Astrocyte (in vitro differentiated cells and primary cell): ENCODE data around the gene FBXO31. TPM values are rescaled to one million over a fixed set of nuclear protein-coding genes. Genes with fewer than 3 reads are reported as not detected.

Experiments
- DNase-seq: peaks from one replicate; pipeline ENCODE4 v3.0.0-alpha.2; 2010; ENCODE audit warnings: low read depth
- FAIRE-seq: peaks from 2 replicates; lab custom pipeline; 2011; peaks lifted over from hg19 to GRCh38; lab: Jason Lieb, UNC
- H2AFZ ChIP-seq: 2 replicates; pipeline ENCODE4 v1.6.0; 2012; ENCODE audit warnings: low read depth, low read length, inconsistent platforms
- H3K27ac ChIP-seq: 2 replicates; pipeline ENCODE4 v1.5.1; 2011; ENCODE audit warnings: low read depth, low read length, inconsistent platforms
- H3K27me3 ChIP-seq: 2 replicates; pipeline ENCODE4 v1.6.0; 2011; ENCODE audit warnings: low read length, inconsistent platforms; ENCODE audit not compliant: insufficient read depth
- H3K36me3 ChIP-seq: 2 replicates; pipeline ENCODE4 v1.5.1; 2011; ENCODE audit warnings: low read length, inconsistent platforms; ENCODE audit not compliant: insufficient read depth
- H3K4me1 ChIP-seq: 2 replicates; pipeline ENCODE4 v1.5.1; 2011; ENCODE audit warnings: low read length, inconsistent platforms; ENCODE audit not compliant: insufficient read depth
- H3K4me2 ChIP-seq: 2 replicates; pipeline ENCODE4 v1.6.0; 2012; ENCODE audit warnings: low read length, inconsistent platforms
- H3K4me3 ChIP-seq: 2 replicates; pipeline ENCODE4 v1.5.1; 2011; ENCODE audit warnings: low read depth, mild to moderate bottlenecking, low read length, inconsistent platforms; ENCODE audit not compliant: insufficient read depth
- H3K79me2 ChIP-seq: 2 replicates; pipeline ENCODE4 v1.6.0; 2012; ENCODE audit warnings: mild to moderate bottlenecking, low read length, inconsistent platforms; ENCODE audit not compliant: insufficient read depth
- H3K9ac ChIP-seq: 2 replicates; pipeline ENCODE4 v1.6.0; 2012; ENCODE audit warnings: mild to moderate bottlenecking, low read length, inconsistent platforms
- H3K9me3 ChIP-seq: 2 replicates; pipeline ENCODE4 v1.5.1; 2012; ENCODE audit warnings: low read depth, mild to moderate bottlenecking, low read length, inconsistent platforms; ENCODE audit not compliant: insufficient read depth
- H4K20me1 ChIP-seq: 2 replicates; pipeline ENCODE4 v1.6.0; 2012; ENCODE audit warnings: low read length, inconsistent platforms; ENCODE audit not compliant: insufficient read depth
- H3K27ac Mint-ChIP-seq: one replicate; pipeline ENCODE4 v1.8.0; 2021; ENCODE audit warnings: mild to moderate bottlenecking, mixed read lengths; ENCODE audit not compliant: unreplicated experiment
- H3K27me3 Mint-ChIP-seq: one replicate; pipeline ENCODE4 v1.8.0; 2021; ENCODE audit warnings: low read depth, mixed read lengths; ENCODE audit not compliant: unreplicated experiment
- H3K36me3 Mint-ChIP-seq: one replicate; pipeline ENCODE4 v1.8.0; 2021; ENCODE audit warnings: low read depth, mixed read lengths; ENCODE audit not compliant: unreplicated experiment
- H3K4me1 Mint-ChIP-seq: one replicate; pipeline ENCODE4 v1.8.0; 2021; ENCODE audit warnings: low read depth, mixed read lengths; ENCODE audit not compliant: unreplicated experiment
- H3K4me3 Mint-ChIP-seq: one replicate; pipeline ENCODE4 v1.8.0; 2021; ENCODE audit warnings: mild to moderate bottlenecking, moderate library complexity, mixed read lengths; ENCODE audit not compliant: unreplicated experiment
- H3K9me3 Mint-ChIP-seq: one replicate; pipeline ENCODE4 v1.8.0; 2021; ENCODE audit warnings: mild to moderate bottlenecking, mixed read lengths; ENCODE audit not compliant: unreplicated experiment
- EZH2 ChIP-seq: IDR thresholded peaks from 2 replicates; pipeline ENCODE4 v1.6.1; 2012; ENCODE audit warnings: mild to moderate bottlenecking, low read length, inconsistent platforms; ENCODE audit not compliant: insufficient read depth
- total RNA-seq: library from RNA; stranded (reverse); gene quantifications from 2 replicates; pipeline ENCODE4 v1.2.1, GENCODE V29; 2021
- TF ChIP-seq, protein P1 (sequence below): IDR thresholded peaks from 2 replicates; pipeline ENCODE4 v1.5.1; 2011; ENCODE audit warnings: low read depth, mild to moderate bottlenecking, inconsistent platforms, low read length, moderate library complexity; ENCODE audit not compliant: insufficient read depth

FBXO31 gene
- total RNA-seq, 1 donor from 2014 or later, result 34.9 TPM

DNA sequence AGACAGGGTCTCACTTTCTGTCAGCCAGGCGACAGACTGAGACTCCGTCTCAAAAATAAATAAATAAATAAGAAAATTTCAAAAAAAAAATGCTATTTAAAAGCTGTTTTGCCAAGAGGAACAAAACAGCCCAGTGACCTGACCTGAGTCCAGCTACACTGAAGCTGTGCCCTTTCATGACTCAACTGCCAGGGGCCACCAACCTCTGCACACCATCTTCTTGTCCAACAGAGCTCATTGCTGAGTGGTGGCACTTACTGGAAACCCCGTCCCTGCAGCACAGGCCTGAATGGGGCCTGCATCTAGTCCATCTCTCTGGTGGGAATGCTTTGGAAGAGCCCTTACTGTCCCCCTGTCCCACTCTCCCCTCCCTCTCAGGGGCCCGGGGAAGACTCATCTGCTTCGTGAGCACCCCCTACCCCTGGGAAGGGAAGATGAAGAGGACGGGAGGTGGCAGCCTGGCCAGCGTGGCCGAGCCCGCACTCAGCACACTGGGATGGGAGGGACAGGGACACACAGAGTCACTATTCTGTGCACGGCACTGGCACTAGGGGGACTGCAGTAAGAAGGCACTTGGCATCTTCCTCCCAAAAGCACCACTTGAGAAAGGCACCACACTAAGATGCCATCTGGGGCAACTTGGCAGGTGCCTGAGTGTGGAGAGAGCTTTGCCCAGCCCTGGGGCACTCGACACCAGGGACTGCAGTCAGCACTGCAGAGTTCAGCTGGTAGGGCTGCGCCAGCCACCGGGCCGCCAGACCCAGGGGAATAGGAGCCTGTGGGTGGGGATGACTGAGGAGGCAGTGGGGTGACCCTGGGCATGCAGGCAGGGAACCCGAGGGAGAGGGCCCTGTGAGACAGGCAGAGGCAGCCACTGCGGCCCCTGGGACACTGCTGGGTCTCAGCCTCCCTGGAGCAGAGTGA lies 13.5 kb downstream of the FBXO31 start:
- H4K20me1 ChIP-seq, result peaks cover 86% of the 10 kb centered on the region
- no peak overlapping the region for H3K4me2 ChIP-seq
- peaks cover 95% of the 10 kb centered on the region for H3K79me2 ChIP-seq
- no peak overlapping the region for H3K9ac ChIP-seq
- no peak for FAIRE-seq
- DNase-seq, result no peak
- Mint-ChIP-seq H3K4me3 (no peak overlapping the region), H3K36me3 (peaks cover 6% of the 10 kb centered on the region), H3K27ac (no peak overlapping the region), H3K9me3 (no peaks in the 10 kb centered on the region), H3K27me3 (no peaks in the 10 kb centered on the region), H3K4me1 (no peaks in the 10 kb centered on the region)
- H3K4me1 ChIP-seq, result no peaks in the 10 kb centered on the region
- H2AFZ ChIP-seq, result no peak overlapping the region
- TF ChIP-seq EZH2, result no peak
- TF ChIP-seq, protein P1, sequence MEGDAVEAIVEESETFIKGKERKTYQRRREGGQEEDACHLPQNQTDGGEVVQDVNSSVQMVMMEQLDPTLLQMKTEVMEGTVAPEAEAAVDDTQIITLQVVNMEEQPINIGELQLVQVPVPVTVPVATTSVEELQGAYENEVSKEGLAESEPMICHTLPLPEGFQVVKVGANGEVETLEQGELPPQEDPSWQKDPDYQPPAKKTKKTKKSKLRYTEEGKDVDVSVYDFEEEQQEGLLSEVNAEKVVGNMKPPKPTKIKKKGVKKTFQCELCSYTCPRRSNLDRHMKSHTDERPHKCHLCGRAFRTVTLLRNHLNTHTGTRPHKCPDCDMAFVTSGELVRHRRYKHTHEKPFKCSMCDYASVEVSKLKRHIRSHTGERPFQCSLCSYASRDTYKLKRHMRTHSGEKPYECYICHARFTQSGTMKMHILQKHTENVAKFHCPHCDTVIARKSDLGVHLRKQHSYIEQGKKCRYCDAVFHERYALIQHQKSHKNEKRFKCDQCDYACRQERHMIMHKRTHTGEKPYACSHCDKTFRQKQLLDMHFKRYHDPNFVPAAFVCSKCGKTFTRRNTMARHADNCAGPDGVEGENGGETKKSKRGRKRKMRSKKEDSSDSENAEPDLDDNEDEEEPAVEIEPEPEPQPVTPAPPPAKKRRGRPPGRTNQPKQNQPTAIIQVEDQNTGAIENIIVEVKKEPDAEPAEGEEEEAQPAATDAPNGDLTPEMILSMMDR, result no peak
- H3K27me3 ChIP-seq, result no peaks in the 10 kb centered on the region
- no peaks in the 10 kb centered on the region for H3K9me3 ChIP-seq
- no peak overlapping the region for H3K4me3 ChIP-seq
- H3K36me3 ChIP-seq, result no peaks in the 10 kb centered on the region
- H3K27ac ChIP-seq, result no peak overlapping the region

DNA sequence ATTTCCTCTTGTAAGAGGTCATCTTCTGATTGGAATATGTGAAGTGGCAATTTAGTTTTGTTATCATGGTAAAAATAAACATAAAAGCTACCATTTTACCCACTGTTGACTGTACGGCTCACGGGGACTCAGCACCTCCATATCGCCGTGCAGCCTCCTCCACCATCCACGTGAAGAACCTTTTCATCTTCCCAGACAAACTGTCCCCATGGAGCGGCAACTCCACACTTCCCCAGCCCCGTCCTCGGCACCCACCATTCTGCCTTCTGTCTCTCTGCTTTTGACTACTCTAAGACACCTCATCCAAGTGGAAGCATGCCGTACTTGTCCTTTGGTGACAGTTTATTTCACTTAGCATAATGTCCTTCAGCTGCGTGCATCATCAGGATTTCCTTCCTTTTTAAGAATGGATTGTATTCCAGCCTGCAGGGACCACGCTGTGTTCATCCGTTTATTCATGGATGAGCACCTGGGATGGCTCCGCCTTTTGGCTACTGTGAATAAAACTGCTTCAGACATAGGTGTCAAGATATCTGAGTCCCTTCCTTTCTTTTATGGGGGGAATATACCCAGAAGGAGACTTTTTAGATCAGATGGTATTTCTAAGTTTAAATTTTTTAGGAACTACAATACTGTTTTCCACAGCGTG lies 14.3 kb downstream of the FBXO31 start:
- no peak overlapping the region for H2AFZ ChIP-seq
- peaks cover 6% of the 10 kb centered on the region for H3K36me3 Mint-ChIP-seq
- peaks cover 93% of the 10 kb centered on the region for H3K79me2 ChIP-seq
- no peaks in the 10 kb centered on the region for H3K36me3 ChIP-seq
- no peaks in the 10 kb centered on the region for H3K9me3 ChIP-seq
- no peak for DNase-seq
- H4K20me1 ChIP-seq, result peaks cover 87% of the 10 kb centered on the region
- FAIRE-seq, result no peak
- H3K4me1 ChIP-seq, result no peaks in the 10 kb centered on the region
- H3K4me3 ChIP-seq, result no peak overlapping the region
- H3K9ac ChIP-seq, result no peak overlapping the region
- H3K27me3 Mint-ChIP-seq, result no peaks in the 10 kb centered on the region
- H3K27ac ChIP-seq, result no peak overlapping the region
- no peak overlapping the region for H3K4me2 ChIP-seq
- TF ChIP-seq, protein P1, result no peak
- no peak for TF ChIP-seq EZH2
- H3K27me3 ChIP-seq, result no peaks in the 10 kb centered on the region
- H3K9me3 Mint-ChIP-seq, result no peaks in the 10 kb centered on the region
- no peak overlapping the region for H3K4me3 Mint-ChIP-seq
- no peak overlapping the region for H3K27ac Mint-ChIP-seq
- H3K4me1 Mint-ChIP-seq, result peaks cover 2% of the 10 kb centered on the region
